HepG2 (cell line): ENCODE results near the gene DDX46. TPM values are rescaled to one million over a fixed set of nuclear protein-coding genes. Genes with fewer than 3 reads are reported as not detected.
A peak's percentile ranks its signal among the peaks of the same experiment; 100 is the strongest.

Experiments used
- ATAC-seq: fragments of 200-7000 bp; cut with Tn5 transposase; 3 replicates; pipeline ENCODE4 v1.9.1; 2020; ENCODE audit warnings: mild to moderate bottlenecking, moderate library complexity
- BruUV-seq: library from RNA; stranded (reverse); fragments of 400-500 nt; replicated peaks from 2 replicates; lab custom pipeline; 2021; lab: Mats Ljungman, UMichigan
- CTCF ChIA-PET: fragments of 300-600 bp; formaldehyde crosslinking; extraction: SDS; loops from one replicate; lab custom pipeline; 2021; ENCODE audit warnings: low total read pairs, inconsistent platforms, low intra/inter-chr PET ratio; lab: Yijun Ruan, JAX
- POLR2A ChIA-PET: fragments of 350-600 bp; sonication (Branson Sonifier 250); formaldehyde crosslinking; loops from one replicate; lab custom pipeline; 2020; ENCODE audit warnings: antibody characterized with exemption, inconsistent platforms; lab: Yijun Ruan, JAX
- DNase-seq: peaks from one replicate; pipeline ENCODE4 v3.0.0-alpha.2; 2015; ENCODE audit warnings: low spot score
- FAIRE-seq: peaks from 3 replicates; lab custom pipeline; 2011; peaks lifted over from hg19 to GRCh38; lab: Jason Lieb, UNC
- H2AFZ ChIP-seq: one replicate; pipeline ENCODE4 v1.6.1; 2011; ENCODE audit warnings: low read length, inconsistent platforms
- H3K27ac ChIP-seq: fragments of 300-600 bp; 3 replicates; pipeline ENCODE4 v1.8.0; 2011; ENCODE audit warnings: mixed run types, mild to moderate bottlenecking, mixed read lengths, low read length, inconsistent platforms; ENCODE audit not compliant: insufficient read depth; ENCODE audit errors: extremely low read length
- H3K27me3 ChIP-seq, 2 experiments: fragments of 200-600 bp in 1 of 2; 2 replicates in 1 of 2; 3 replicates in 1 of 2; pipeline versions ENCODE4 v1.6.0 to v1.8.0; 2011; ENCODE audit warnings: low read length in 2 of 2, mild to moderate bottlenecking in 2 of 2, moderate library complexity in 2 of 2, inconsistent platforms in 1 of 2; ENCODE audit not compliant: insufficient read depth in 2 of 2, control insufficient read depth in 1 of 2
- H3K36me3 ChIP-seq, 2 experiments: fragments of 200-600 bp in 1 of 2; replicated peaks in 1 of 2; 2 replicates in 1 of 2; 3 replicates in 1 of 2; pipeline versions ENCODE4 v1.5.1 to v1.8.0; 2011; ENCODE audit warnings: low read length in 2 of 2, inconsistent platforms in 1 of 2; ENCODE audit not compliant: insufficient read depth in 2 of 2, control insufficient read depth in 1 of 2
- H3K4me1 ChIP-seq: 2 replicates; pipeline ENCODE4 v1.5.1; 2012; ENCODE audit warnings: low read length, inconsistent platforms; ENCODE audit not compliant: insufficient read depth
- H3K4me2 ChIP-seq: 2 replicates; pipeline ENCODE4 v1.6.0; 2011; ENCODE audit warnings: low read depth, low read length, inconsistent platforms
- H3K4me3 ChIP-seq, 3 experiments: fragments of 200-600 bp in 1 of 3; sonication (generic), shearing (Covaris generic) in 1 of 3; replicated peaks in 1 of 3; 2 replicates each; pipeline ENCODE4 v1.5.1; 2011 to 2016; ENCODE audit warnings: low read length in 3 of 3, inconsistent platforms in 2 of 3, low read depth in 2 of 3, mild to moderate bottlenecking in 2 of 3, control low read depth in 1 of 3, mixed read lengths in 1 of 3; ENCODE audit not compliant: insufficient read depth in 1 of 3
- H3K79me2 ChIP-seq: one replicate; pipeline ENCODE4 v1.6.1; 2011; ENCODE audit warnings: low read length, inconsistent platforms; ENCODE audit not compliant: insufficient read depth
- H3K9ac ChIP-seq: 2 replicates; pipeline ENCODE4 v1.6.0; 2011; ENCODE audit warnings: mild to moderate bottlenecking, low read depth, low read length, inconsistent platforms; ENCODE audit not compliant: insufficient read depth
- H3K9me3 ChIP-seq: 2 replicates; pipeline ENCODE4 v1.5.1; 2012; ENCODE audit warnings: mild to moderate bottlenecking, low read length
- H4K20me1 ChIP-seq: 2 replicates; pipeline ENCODE4 v1.6.0; 2011; ENCODE audit warnings: inconsistent platforms, mild to moderate bottlenecking, low read length, moderate library complexity; ENCODE audit not compliant: insufficient read depth
- BCL3 ChIP-seq: sonication (generic); formaldehyde crosslinking; IDR thresholded peaks from 2 replicates; pipeline ENCODE4 v1.5.1; 2020; ENCODE audit warnings: mild to moderate bottlenecking, missing genetic modification reagents, moderate library complexity
- GMEB1 ChIP-seq: sonication (generic); formaldehyde crosslinking; IDR thresholded peaks from 2 replicates; pipeline ENCODE4 v1.5.1; 2020; ENCODE audit warnings: missing genetic modification reagents, mild to moderate bottlenecking, borderline replicate concordance
- MNT ChIP-seq: fragments of 450-650 bp; IDR thresholded peaks from 2 replicates; pipeline ENCODE4 v1.6.1; 2016
- MZF1 ChIP-seq: sonication (generic); formaldehyde crosslinking; IDR thresholded peaks from 2 replicates; pipeline ENCODE4 v1.8.1; 2023; ENCODE audit warnings: mild to moderate bottlenecking, missing genetic modification reagents, borderline replicate concordance
- RARG ChIP-seq: sonication (generic); formaldehyde crosslinking; IDR thresholded peaks from 2 replicates; pipeline ENCODE4 v1.4.0; 2020; ENCODE audit warnings: low read depth, mild to moderate bottlenecking, missing genetic modification reagents
- RBM22 ChIP-seq: fragments of 200-400 bp; formaldehyde crosslinking; optimal IDR thresholded peaks from 2 replicates; pipeline ENCODE3; 2017; ENCODE audit warnings: mild to moderate bottlenecking, low read length, moderate library complexity
- ZNF232 ChIP-seq: sonication (generic); formaldehyde crosslinking; IDR thresholded peaks from 2 replicates; pipeline ENCODE4 v1.4.0; 2020; ENCODE audit warnings: missing genetic modification reagents, borderline replicate concordance
- ZNF552 ChIP-seq: sonication (generic); formaldehyde crosslinking; IDR thresholded peaks from 2 replicates; pipeline ENCODE4 v1.9.0; 2022; ENCODE audit warnings: missing genetic modification reagents, mild to moderate bottlenecking, borderline replicate concordance
- WGBS: methylation state at CpG from one replicate; pipeline ENCODE4 v1.1.6; 2017; ENCODE audit warnings: low lambda C conversion rate; 5-methylcytosine and 5-hydroxymethylcytosine counted together
- in situ Hi-C: cut with HindIII; loops from 2 replicates; pipeline ENCODE4 v1.10.0; 2017; ENCODE audit warnings: low pct_unique_long_range_greater_than_20kb; ENCODE audit not compliant: extremely low pct_ligation_motif_present
- intact Hi-C: fragments of 100-400 bp; cut with micrococcal nuclease; formaldehyde crosslinking; loops from one replicate; pipeline ENCODE4 v1.10.0; 2022; ENCODE audit not compliant: unreplicated experiment
- polyA plus RNA-seq, 8 experiments: library from polyadenylated mRNA; depleted of rRNA in 3 of 8; stranded (reverse) in 7 of 8; unstranded in 1 of 8; fragments of >200 nt; fragmentation: Illumina TruSeq in 4 of 8; extraction: Trizol in 4 of 8; gene quantifications; 2 replicates each; pipeline versions ENCODE4 v1.2.1 to v1.2.3, GENCODE V29; 2011 to 2016; ENCODE audit warnings: low read depth in 4 of 8, missing spikeins in 1 of 8, mixed read lengths in 1 of 8; ENCODE audit not compliant: insufficient read depth in 1 of 8
- total RNA-seq, 5 experiments: library from RNA; depleted of rRNA; stranded (reverse); fragments of >200 nt; fragmentation: Illumina TruSeq; extraction: Trizol; gene quantifications; 2 replicates each; pipeline ENCODE4 v1.2.3, GENCODE V29; 2016; ENCODE audit warnings: low read depth in 1 of 5

Gene DDX46
- total and polyA plus RNA-seq, 2 of the 13 experiments (the other 11 are each of a cell fraction or from before 2014, with no cell fraction given), result 27.3 to 59.3 TPM

DNA sequence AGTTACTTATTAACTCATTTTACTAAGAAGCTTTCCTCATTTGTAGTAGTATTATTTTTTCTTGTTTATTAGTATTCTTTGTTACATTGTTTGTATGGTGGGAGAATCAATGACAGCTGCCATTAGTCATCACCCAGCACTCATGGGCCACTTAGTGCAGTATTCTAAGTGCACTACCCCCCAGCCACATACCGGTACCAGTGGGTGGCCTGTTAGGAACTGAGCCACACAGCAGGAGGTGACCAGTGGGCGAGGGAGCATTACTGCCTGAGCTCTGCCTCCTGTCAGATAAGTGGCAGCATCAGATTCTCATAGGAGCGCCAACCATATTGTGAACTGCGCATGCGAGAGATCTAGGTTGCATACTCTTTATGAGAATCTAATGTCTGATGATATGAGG lies 44.5 kb upstream of the DDX46 start:
- peak; percentile 35; the same call in 1 of the 3 replicates for ATAC-seq
- WGBS, result 100% methylated on average over 5 of the region's 5 CpGs

DNA sequence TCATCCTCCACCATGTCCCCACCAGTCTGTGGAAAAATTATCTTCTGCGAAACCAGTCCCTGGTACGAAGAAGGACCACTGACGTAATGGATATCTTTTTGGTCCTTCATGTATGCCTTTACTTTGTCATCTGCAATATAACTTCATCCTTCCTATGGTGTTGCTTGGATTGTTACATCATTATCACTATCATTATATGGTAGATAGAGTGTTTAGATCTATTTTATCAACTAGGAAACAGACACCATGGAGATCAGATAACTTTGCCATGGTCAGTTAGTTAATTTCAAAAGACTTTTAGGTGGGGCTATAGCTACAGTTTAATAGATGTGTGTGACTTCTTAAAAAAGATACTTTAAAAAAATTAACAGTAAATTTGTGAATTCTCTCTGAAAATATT lies 44.0 kb upstream of the DDX46 start:
- no peak overlapping the region for H3K4me2 ChIP-seq
- ChIA-PET POLR2A (no interaction called here), CTCF (no interaction called here)
- no peaks in the 10 kb centered on the region for H4K20me1 ChIP-seq
- no peaks in the 10 kb centered on the region for H3K79me2 ChIP-seq
- H3K4me1 ChIP-seq, result no peaks in the 10 kb centered on the region
- 99% methylated on average over 3 of the region's 3 CpGs for WGBS
- DNase-seq, result no peak
- in situ Hi-C loops, result no loop called here
- no peaks in the 10 kb centered on the region for H3K27me3 ChIP-seq
- TF ChIP-seq GMEB1 (CRISPR knock-in tag) (no peak), RBM22 (peak; percentile 4), BCL3 (CRISPR knock-in tag) (no peak)
- no peak overlapping the region for H3K4me3 ChIP-seq
- peaks cover 14 to 56% of the 10 kb centered on the region in 2 experiments for H3K36me3 ChIP-seq
- FAIRE-seq, result no peak
- H3K27ac ChIP-seq, result no peak overlapping the region
- H2AFZ ChIP-seq, result no peak overlapping the region
- no peaks in the 10 kb centered on the region for H3K9me3 ChIP-seq
- BruUV-seq, result no TSS peak
- intact Hi-C loops, result no loop called here
- no peak for ATAC-seq
- H3K9ac ChIP-seq, result no peak overlapping the region

More for the DNA sequence above, 44.5 kb upstream of the DDX46 start:
- no peak overlapping the region for H3K9ac ChIP-seq
- H3K9me3 ChIP-seq, result no peaks in the 10 kb centered on the region
- no peak overlapping the region for H2AFZ ChIP-seq
- POLR2A ChIA-PET, result no interaction called here
- intact Hi-C loops (no loop called here), in situ Hi-C loops (no loop called here)
- no peak overlapping the region for H3K4me3 ChIP-seq
- no peak for TF ChIP-seq ZNF232 (CRISPR knock-in tag)
- no peak for TF ChIP-seq MZF1 (CRISPR knock-in tag)
- TF ChIP-seq RBM22, result peak; percentile 68
- TF ChIP-seq MNT, result no peak
- no peak for TF ChIP-seq RARG (CRISPR knock-in tag)
- TF ChIP-seq ZNF552, result no peak
- no peaks in the 10 kb centered on the region for H4K20me1 ChIP-seq
- H3K79me2 ChIP-seq, result no peaks in the 10 kb centered on the region
- H3K36me3 ChIP-seq, result peaks cover 10 to 56% of the 10 kb centered on the region in 2 experiments
- H3K4me1 ChIP-seq, result no peaks in the 10 kb centered on the region
- no peak overlapping the region for H3K27ac ChIP-seq
- CTCF ChIA-PET, result no interaction called here
- FAIRE-seq, result no peak
- no peak for DNase-seq
- H3K4me2 ChIP-seq, result no peak overlapping the region
- no peaks in the 10 kb centered on the region for H3K27me3 ChIP-seq
- BruUV-seq, result no TSS peak
